IMR-90 (cell line): Measurements from ENCODE around the gene KIF5C. TPM values are rescaled to one million over a fixed set of nuclear protein-coding genes. Genes with fewer than 3 reads are reported as not detected.

Experiments
- ATAC-seq: fragments of 200-7000 bp; cut with Tn5 transposase; 2 replicates; pipeline ENCODE4 v1.9.1; 2020; ENCODE audit warnings: low read depth, mild to moderate bottlenecking, moderate library complexity
- BruUV-seq: library from RNA; stranded (reverse); fragments of 400-500 nt; replicated peaks from 2 replicates; lab custom pipeline; 2021; lab: Mats Ljungman, UMichigan
- CTCF ChIA-PET: fragments of 300-600 bp; formaldehyde crosslinking; extraction: SDS; loops from one replicate; lab custom pipeline; 2021; ENCODE audit warnings: antibody characterized with exemption; lab: Yijun Ruan, JAX
- POLR2A ChIA-PET: fragments of 300-600 bp; sonication (Branson Sonifier 250); formaldehyde crosslinking; loops from one replicate; lab custom pipeline; 2022; ENCODE audit warnings: antibody characterized with exemption; ENCODE audit not compliant: unreplicated experiment; lab: Charles Lee
- DNase-seq: peaks from one replicate; pipeline ENCODE4 v3.0.0; 2013
- H2AFZ ChIP-seq: replicated peaks from 2 replicates; pipeline ENCODE3; 2013; ENCODE audit warnings: low read length, mild to moderate bottlenecking; ENCODE audit not compliant: poor library complexity
- H2AK5ac ChIP-seq: 2 replicates; pipeline ENCODE4 v1.6.1; 2013; ENCODE audit warnings: low read depth, low read length, inconsistent platforms
- H2AK9ac ChIP-seq: replicated peaks from 2 replicates; pipeline ENCODE3; 2013; ENCODE audit warnings: mild to moderate bottlenecking, low read depth, low read length, moderate library complexity; ENCODE audit not compliant: poor library complexity
- H2BK120ac ChIP-seq: 2 replicates; pipeline ENCODE4 v1.6.1; 2013; ENCODE audit warnings: low read depth, low read length, inconsistent platforms
- H2BK15ac ChIP-seq: 3 replicates; pipeline ENCODE4 v1.6.1; 2013; ENCODE audit warnings: low read depth, low read length, inconsistent platforms
- H2BK20ac ChIP-seq: 2 replicates; pipeline ENCODE4 v1.6.1; 2013; ENCODE audit warnings: low read depth, mild to moderate bottlenecking, inconsistent platforms, low read length, moderate library complexity
- H2BK5ac ChIP-seq: 2 replicates; pipeline ENCODE4 v1.6.1; 2013; ENCODE audit warnings: mild to moderate bottlenecking, low read depth, low read length, inconsistent platforms; ENCODE audit not compliant: poor library complexity, severe bottlenecking
- H3K14ac ChIP-seq: replicated peaks from 2 replicates; pipeline ENCODE4 v1.6.1; 2013; ENCODE audit warnings: low read depth, low read length, inconsistent platforms
- H3K18ac ChIP-seq: 2 replicates; pipeline ENCODE4 v1.6.1; 2013; ENCODE audit warnings: low read depth, low read length, control low read depth
- H3K23ac ChIP-seq: 2 replicates; pipeline ENCODE4 v1.6.1; 2013; ENCODE audit warnings: low read depth, low read length, inconsistent platforms
- H3K27ac ChIP-seq: 2 replicates; pipeline ENCODE4 v1.5.1; 2013; ENCODE audit warnings: mild to moderate bottlenecking, control low read depth, low read length; ENCODE audit not compliant: insufficient read depth
- H3K27me3 ChIP-seq: 2 replicates; pipeline ENCODE4 v1.6.1; 2013; ENCODE audit warnings: low read length; ENCODE audit not compliant: control insufficient read depth, insufficient read depth
- H3K36me3 ChIP-seq: 2 replicates; pipeline ENCODE4 v1.6.1; 2013; ENCODE audit warnings: low read length, mixed read lengths; ENCODE audit not compliant: control insufficient read depth, insufficient read depth
- H3K4ac ChIP-seq: 2 replicates; pipeline ENCODE4 v1.6.1; 2013; ENCODE audit warnings: low read depth, low read length, inconsistent platforms
- H3K4me1 ChIP-seq: 2 replicates; pipeline ENCODE4 v1.6.1; 2013; ENCODE audit warnings: low read length, mixed read lengths; ENCODE audit not compliant: control insufficient read depth, insufficient read depth
- H3K4me2 ChIP-seq: 2 replicates; pipeline ENCODE4 v1.6.1; 2013; ENCODE audit warnings: low read depth, mild to moderate bottlenecking, control low read depth, low read length, moderate library complexity
- H3K4me3 ChIP-seq: 2 replicates; pipeline ENCODE4 v1.5.1; 2013; ENCODE audit warnings: low read depth, mild to moderate bottlenecking, control low read depth, low read length, moderate library complexity; ENCODE audit not compliant: insufficient read depth
- H3K56ac ChIP-seq: 2 replicates; pipeline ENCODE4 v1.6.1; 2013; ENCODE audit warnings: low read length, inconsistent platforms; ENCODE audit not compliant: insufficient read depth; ENCODE audit errors: extremely low read depth
- H3K79me1 ChIP-seq, 2 experiments: 2 replicates each; pipeline ENCODE4 v1.6.1; 2013; ENCODE audit warnings: low read length in 2 of 2, inconsistent platforms in 1 of 2, low read depth in 1 of 2
- H3K9ac ChIP-seq: 2 replicates; pipeline ENCODE4 v1.6.1; 2013; ENCODE audit warnings: low read depth, low read length, control low read depth
- H3K9me1 ChIP-seq: 2 replicates; pipeline ENCODE4 v1.6.1; 2013; ENCODE audit warnings: low read length, inconsistent platforms; ENCODE audit not compliant: insufficient read depth
- H3K9me3 ChIP-seq: 2 replicates; pipeline ENCODE4 v1.6.1; 2013; ENCODE audit warnings: low read length; ENCODE audit not compliant: control insufficient read depth, insufficient read depth
- H4K20me1 ChIP-seq: 2 replicates; pipeline ENCODE4 v1.6.1; 2013; ENCODE audit warnings: low read length, inconsistent platforms; ENCODE audit not compliant: insufficient read depth
- H4K5ac ChIP-seq: 2 replicates; pipeline ENCODE4 v1.6.1; 2013; ENCODE audit warnings: mild to moderate bottlenecking, low read depth, low read length, control low read depth
- H4K8ac ChIP-seq, 2 experiments: 2 replicates each; pipeline ENCODE4 v1.6.1; 2013; ENCODE audit warnings: low read depth in 2 of 2, low read length in 2 of 2, control low read depth in 1 of 2, inconsistent platforms in 1 of 2
- H4K91ac ChIP-seq: 2 replicates; pipeline ENCODE4 v1.6.1; 2013; ENCODE audit warnings: low read depth, low read length, inconsistent platforms; ENCODE audit not compliant: insufficient read depth
- MAZ ChIP-seq: IDR thresholded peaks from 2 replicates; pipeline ENCODE4 v1.6.1; 2012; ENCODE audit warnings: low read depth, mild to moderate bottlenecking, low read length, improper control_type of control experiment, moderate library complexity, borderline replicate concordance
- MXI1 ChIP-seq: IDR thresholded peaks from 2 replicates; pipeline ENCODE4 v1.6.1; 2012; ENCODE audit warnings: low read depth, mild to moderate bottlenecking, low read length, moderate library complexity, borderline replicate concordance
- RFX5 ChIP-seq: IDR thresholded peaks from 2 replicates; pipeline ENCODE4 v1.8.0; 2012; ENCODE audit warnings: low read depth, mild to moderate bottlenecking, low read length, moderate library complexity
- SMC3 ChIP-seq: fragments of 150-350 bp; IDR thresholded peaks from 2 replicates; pipeline ENCODE4 v1.6.1; 2016; ENCODE audit warnings: low read depth, mild to moderate bottlenecking, antibody characterized with exemption, low read length, moderate library complexity
- USF2 ChIP-seq: fragments of 150-350 bp; IDR thresholded peaks from 2 replicates; pipeline ENCODE4 v1.6.1; 2017; ENCODE audit warnings: mild to moderate bottlenecking, antibody characterized with exemption, low read length, low read depth
- WGBS, 2 experiments: methylation state at CpG; one replicate each; pipeline versions ENCODE4 v1.1.5 to v1.1.7; 2013; ENCODE audit warnings: missing lambda C conversion rate in 2 of 2; ENCODE audit not compliant: insufficient read length in 1 of 2; ENCODE audit errors: extremely low coverage in 2 of 2; 5-methylcytosine and 5-hydroxymethylcytosine counted together
- dilution Hi-C: fragments of 300-500 bp; cut with HindIII; formaldehyde crosslinking; loops from one replicate; pipeline ENCODE4 v1.14.3; 2018; ENCODE audit warnings: low sequenced_read_pairs; ENCODE audit not compliant: unreplicated experiment
- in situ Hi-C: fragments of 300-500 bp; cut with MboI; formaldehyde crosslinking; loops from 3 replicates; pipeline ENCODE4 v1.14.3; 2019; ENCODE audit warnings: low sequenced_read_pairs, inconsistent platforms, mixed read lengths
- intact Hi-C: fragments of 100-400 bp; cut with micrococcal nuclease; formaldehyde crosslinking; loops from 2 replicates; pipeline ENCODE4 v1.10.0; 2022
- polyA plus RNA-seq, 3 experiments: library from polyadenylated mRNA; depleted of rRNA; stranded (reverse); fragments of >200 nt; gene quantifications; 2 replicates each; pipeline ENCODE4 v1.2.3, GENCODE V29; 2012; ENCODE audit warnings: low replicate concordance in 1 of 3
- total RNA-seq: library from RNA; depleted of rRNA; stranded (reverse); fragments of >200 nt; gene quantifications from 2 replicates; pipeline ENCODE4 v1.2.3, GENCODE V29; 2012

KIF5C gene
- total and polyA plus RNA-seq, 2 of the 4 experiments (the other 2 are of a cell fraction) = 0.10 to 0.18 TPM

GRCh38 chr2:148988337-148988736 lies 113.3 kb downstream of the KIF5C start:
- no peak overlapping the region for H3K56ac ChIP-seq
- H3K9me1 ChIP-seq = no peaks in the 10 kb centered on the region
- no peaks in the 10 kb centered on the region for H3K27me3 ChIP-seq
- no peak overlapping the region for H2BK20ac ChIP-seq
- dilution Hi-C loops (no loop called here), in situ Hi-C loops (loop anchor here (25.0 kb wide), 1 partner anchor 1001 kb away; no protein-coding TSS in a partner anchor), intact Hi-C loops (no loop called here)
- no peak overlapping the region for H4K8ac ChIP-seq
- H3K9ac ChIP-seq = no peak overlapping the region
- no peak overlapping the region for H3K23ac ChIP-seq
- no peaks in the 10 kb centered on the region for H3K9me3 ChIP-seq
- POLR2A ChIA-PET = no interaction called here
- no peak overlapping the region for H2AK5ac ChIP-seq
- no TSS peak for BruUV-seq
- CTCF ChIA-PET = no interaction called here
- H3K4me1 ChIP-seq = no peaks in the 10 kb centered on the region
- no peak overlapping the region for H2BK15ac ChIP-seq
- H3K36me3 ChIP-seq = no peaks in the 10 kb centered on the region
- no peak overlapping the region for H4K91ac ChIP-seq
- H2BK120ac ChIP-seq = no peak overlapping the region
- no peak overlapping the region for H2BK5ac ChIP-seq
- no peak for TF ChIP-seq SMC3
- no peak for TF ChIP-seq MXI1
- TF ChIP-seq RFX5 = no peak
- no peak for TF ChIP-seq USF2
- no peak for TF ChIP-seq MAZ
- DNase-seq = no peak
- no peak overlapping the region for H3K18ac ChIP-seq
- H2AFZ ChIP-seq = no peak overlapping the region
- no peak overlapping the region for H3K4me3 ChIP-seq
- H4K20me1 ChIP-seq = no peaks in the 10 kb centered on the region
- no peak overlapping the region for H2AK9ac ChIP-seq
- WGBS, 2 experiments = no CpG with 5 or more reads among the region's 1 CpG
- no peaks in the 10 kb centered on the region for H3K79me1 ChIP-seq
- no peak overlapping the region for H3K14ac ChIP-seq
- no peak overlapping the region for H4K5ac ChIP-seq
- no peak for ATAC-seq
- H3K4ac ChIP-seq = no peak overlapping the region
- H3K4me2 ChIP-seq = no peak overlapping the region
- no peak overlapping the region for H3K27ac ChIP-seq
